Measurements from ENCODE around the gene CRY1. TPM values are rescaled to one million over a fixed set of nuclear protein-coding genes. Genes with fewer than 3 reads are reported as not detected.

The CRY1 gene
- total and polyA plus RNA-seq, 2 of the 4 experiments (the other 2 are of a cell fraction): 5.9 to 9.9 TPM

- TF ChIP-seq MAZ (IDR thresholded peaks at IDR 0.05; ENCODE audit: borderline replicate concordance, low read depth, low read length) (no peak), USF2 (IDR thresholded peaks at IDR 0.05; ENCODE audit: low read depth, low read length) (no peak), FOS (IDR thresholded peaks at IDR 0.05; ENCODE audit: low read depth, low read length) (no peak), BHLHE40 (IDR thresholded peaks at IDR 0.05; ENCODE audit: low read depth, low read length) (no peak), CEBPB (IDR thresholded peaks at IDR 0.05; ENCODE audit: low read depth, low read length) (no peak), ELK1 (IDR thresholded peaks at IDR 0.05; ENCODE audit: borderline replicate concordance, low read depth, low read length) (no peak), MXI1 (IDR thresholded peaks at IDR 0.05; ENCODE audit: borderline replicate concordance, low read depth, low read length) (no peak)
- Histone ChIP-seq H3K27me3 (ENCODE audit: control insufficient read depth, insufficient read depth, low read length) (peaks cover 19% of the 10 kb centered on the region), H4K20me1 (ENCODE audit: insufficient read depth, low read length) (no peaks in the 10 kb centered on the region), H2BK120ac (ENCODE audit: low read depth, low read length) (no peak overlapping the region), H2BK5ac (ENCODE audit: low read depth, low read length, poor library complexity, severe bottlenecking) (no peak overlapping the region), H3K18ac (ENCODE audit: low read depth, low read length) (no peak overlapping the region), H3K9me1 (ENCODE audit: insufficient read depth, low read length) (no peaks in the 10 kb centered on the region), H3K4me3 (ENCODE audit: insufficient read depth, low read depth, low read length) (no peak overlapping the region), H3K4me1 (ENCODE audit: control insufficient read depth, insufficient read depth, low read length) (no peaks in the 10 kb centered on the region), H2AK9ac (replicated peaks; ENCODE audit: low read depth, low read length, poor library complexity) (no peak overlapping the region), H3K36me3 (ENCODE audit: control insufficient read depth, insufficient read depth, low read length) (no peaks in the 10 kb centered on the region), H2AFZ (replicated peaks; ENCODE audit: low read length, poor library complexity) (no peak overlapping the region), H3K4ac (ENCODE audit: low read depth, low read length) (no peak overlapping the region), H3K14ac (replicated peaks; ENCODE audit: low read depth, low read length) (no peak overlapping the region), H3K9me3 (ENCODE audit: control insufficient read depth, insufficient read depth, low read length) (no peaks in the 10 kb centered on the region), H4K91ac (ENCODE audit: insufficient read depth, low read depth, low read length) (no peak overlapping the region), H3K23ac (ENCODE audit: low read depth, low read length) (no peak overlapping the region), H3K9ac (ENCODE audit: low read depth, low read length) (no peak overlapping the region), H2AK5ac (ENCODE audit: low read depth, low read length) (no peak overlapping the region), H3K27ac (ENCODE audit: insufficient read depth, low read length) (no peak overlapping the region), H3K79me1 (ENCODE audit: low read depth in 1 of 2, low read length in 2 of 2) (no peaks in the 10 kb centered on the region), H2BK20ac (ENCODE audit: low read depth, low read length) (no peak overlapping the region), H3K4me2 (ENCODE audit: low read depth, low read length) (no peak overlapping the region), H3K56ac (ENCODE audit: extremely low read depth, insufficient read depth, low read length) (no peak overlapping the region), H4K8ac (ENCODE audit: low read depth in 2 of 2, low read length in 2 of 2) (no peak overlapping the region), H2BK15ac (ENCODE audit: low read depth, low read length) (no peak overlapping the region), H4K5ac (ENCODE audit: low read depth, low read length) (no peak overlapping the region)
- intact Hi-C loops (cut with micrococcal nuclease): loop anchor here (10.0 kb wide), 1 partner anchor 579 kb away; no protein-coding TSS in a partner anchor
- POLR2A ChIA-PET (ENCODE audit: unreplicated experiment): no interaction called here
- BruUV-seq (replicated peaks): no TSS peak
- ATAC-seq (ENCODE audit: low read depth): no peak
- in situ Hi-C loops (cut with MboI; ENCODE audit: low sequenced_read_pairs): no loop called here
- CTCF ChIA-PET: interaction anchor here (1.1 to 2.5 kb wide), 2 partner anchors 12 to 26 kb away, joined by 3 to 14 read pairs; no protein-coding TSS in a partner anchor
- DNase-seq: no peak
- dilution Hi-C loops (cut with HindIII; ENCODE audit: low sequenced_read_pairs, unreplicated experiment): no loop called here
Observed at GRCh38 chr12:107103516-107103915, 10.2 kb upstream of the CRY1 start.

Measured in IMR-90 (cell line).